Measurements from ENCODE around the gene CIC.
A peak's percentile ranks its signal among the peaks of the same experiment; 100 is the strongest.

Gene CIC

GRCh38 chr19:42267644-42268141, 1.4 kb upstream of the CIC start:
- peak overlapping the region; percentile 85 for H3K27ac ChIP-seq
- TF ChIP-seq ZFX (IDR thresholded peaks at IDR 0.05; ENCODE audit: borderline replicate concordance) (no peak), CTCF (IDR thresholded peaks at IDR 0.05) (no peak)

- TF ChIP-seq CTCF (IDR thresholded peaks at IDR 0.05): no peak
- TF ChIP-seq ZFX (IDR thresholded peaks at IDR 0.05; ENCODE audit: borderline replicate concordance): no peak
- H3K27ac ChIP-seq: peak overlapping the region; percentile 85
Observed at GRCh38 chr19:42268142-42268703, 829 bp upstream of the CIC start.

GRCh38 chr19:42269478-42270345, 660 bp downstream of the CIC start:
- H3K27ac ChIP-seq: peak overlapping the region; percentile 85
- TF ChIP-seq ZFX (IDR thresholded peaks at IDR 0.05; ENCODE audit: borderline replicate concordance) (no peak), CTCF (IDR thresholded peaks at IDR 0.05) (no peak)

- TF ChIP-seq CTCF (IDR thresholded peaks at IDR 0.05) (no peak), ZFX (IDR thresholded peaks at IDR 0.05; ENCODE audit: borderline replicate concordance) (no peak)
- peak overlapping the region; percentile 85 for H3K27ac ChIP-seq
Observed at GRCh38 chr19:42270346-42271044, 1.4 kb downstream of the CIC start.

- TF ChIP-seq ZFX (IDR thresholded peaks at IDR 0.05; ENCODE audit: borderline replicate concordance): no peak
- no peak for TF ChIP-seq CTCF (IDR thresholded peaks at IDR 0.05)
- peak overlapping the region; percentile 85 for H3K27ac ChIP-seq
Observed at GRCh38 chr19:42271045-42271419, 2.0 kb downstream of the CIC start.

GRCh38 chr19:42271861-42272534, 2.9 kb downstream of the CIC start:
- H3K27ac ChIP-seq: no peak overlapping the region
- TF ChIP-seq ZFX (IDR thresholded peaks at IDR 0.05; ENCODE audit: borderline replicate concordance) (no peak), CTCF (IDR thresholded peaks at IDR 0.05) (no peak)
